Measurements from ENCODE around the gene DLG2.

GRCh38 chr11:83784419-83784818 is 1842.7 kb downstream of the DLG2 start:
- TF ChIP-seq CTCF (conservative IDR thresholded peaks at IDR 0.05; ENCODE audit: low read length) (no peak), EZH2phosphoT487 (IDR thresholded peaks at IDR 0.05; ENCODE audit: borderline replicate concordance, low read depth, low read length) (no peak)
